HEK293 (cell line): ENCODE results near the gene CYP4V2.
A peak's percentile ranks its signal among the peaks of the same experiment; 100 is the strongest.

Experiments
- BCL11B ChIP-seq: fragments of 450-650 bp; formaldehyde crosslinking; IDR thresholded peaks from 2 replicates; pipeline ENCODE4 v1.5.1; 2016; ENCODE audit warnings: low read depth, missing biosample characterization, missing genetic modification characterization
- BCL6B ChIP-seq: fragments of 450-650 bp; formaldehyde crosslinking; IDR thresholded peaks from 2 replicates; pipeline ENCODE4 v1.5.1; 2017; ENCODE audit warnings: missing biosample characterization, missing genetic modification characterization
- GLI2 ChIP-seq: fragments of 450-650 bp; formaldehyde crosslinking; IDR thresholded peaks from 2 replicates; pipeline ENCODE4; 2017; ENCODE audit warnings: missing biosample characterization, missing genetic modification characterization, low read depth, borderline replicate concordance
- HOXC10 ChIP-seq: sonication (generic); formaldehyde crosslinking; IDR thresholded peaks from 2 replicates; pipeline ENCODE4 v1.8.1; 2023; ENCODE audit warnings: mild to moderate bottlenecking, missing genetic modification reagents
- PATZ1 ChIP-seq: fragments of 450-650 bp; formaldehyde crosslinking; IDR thresholded peaks from 2 replicates; pipeline ENCODE4 v1.5.1; 2016; ENCODE audit warnings: missing biosample characterization, missing genetic modification characterization
- PRDM10 ChIP-seq: fragments of 450-650 bp; formaldehyde crosslinking; IDR thresholded peaks from 2 replicates; pipeline ENCODE4 v1.5.1; 2016; ENCODE audit warnings: missing biosample characterization, missing genetic modification characterization
- REPIN1 ChIP-seq: fragments of 450-650 bp; formaldehyde crosslinking; IDR thresholded peaks from 2 replicates; pipeline ENCODE4 v1.5.1; 2017; ENCODE audit warnings: missing biosample characterization, missing genetic modification characterization, low read depth
- SALL2 ChIP-seq: fragments of 450-650 bp; formaldehyde crosslinking; IDR thresholded peaks from 2 replicates; pipeline ENCODE4 v1.5.0; 2017; ENCODE audit warnings: missing biosample characterization, mild to moderate bottlenecking, missing genetic modification characterization, borderline replicate concordance
- ZBTB44 ChIP-seq: fragments of 450-650 bp; IDR thresholded peaks from 2 replicates; pipeline ENCODE4 v1.5.1; 2018; ENCODE audit warnings: missing biosample characterization, mild to moderate bottlenecking, missing genetic modification characterization
- ZBTB8A ChIP-seq: fragments of 450-650 bp; formaldehyde crosslinking; IDR thresholded peaks from 2 replicates; pipeline ENCODE4 v1.5.1; 2016; ENCODE audit warnings: missing biosample characterization, missing genetic modification characterization
- ZNF184 ChIP-seq: fragments of 450-650 bp; IDR thresholded peaks from 2 replicates; pipeline ENCODE4 v1.5.1; 2018; ENCODE audit warnings: missing biosample characterization, mild to moderate bottlenecking, missing genetic modification characterization
- ZNF24 ChIP-seq: fragments of 450-650 bp; formaldehyde crosslinking; IDR thresholded peaks from 2 replicates; pipeline ENCODE4 v1.5.1; 2016; ENCODE audit warnings: missing biosample characterization, missing genetic modification characterization
- ZNF394 ChIP-seq: fragments of 450-650 bp; formaldehyde crosslinking; IDR thresholded peaks from 2 replicates; pipeline ENCODE4 v1.5.1; 2016; ENCODE audit warnings: missing biosample characterization, missing genetic modification characterization, mild to moderate bottlenecking, moderate library complexity, borderline replicate concordance
- ZNF416 ChIP-seq: fragments of 450-650 bp; formaldehyde crosslinking; IDR thresholded peaks from 2 replicates; pipeline ENCODE4 v1.5.1; 2016; ENCODE audit warnings: missing biosample characterization, missing genetic modification characterization
- ZNF426 ChIP-seq: fragments of 450-650 bp; formaldehyde crosslinking; IDR thresholded peaks from 2 replicates; pipeline ENCODE4 v1.5.1; 2017; ENCODE audit warnings: missing biosample characterization, missing genetic modification characterization, mild to moderate bottlenecking, inconsistent platforms, moderate library complexity
- ZNF449 ChIP-seq: fragments of 450-650 bp; formaldehyde crosslinking; IDR thresholded peaks from 2 replicates; pipeline ENCODE4 v1.5.1; 2017; ENCODE audit warnings: missing biosample characterization, mild to moderate bottlenecking, missing genetic modification characterization, moderate library complexity
- ZNF513 ChIP-seq: fragments of 450-650 bp; IDR thresholded peaks from 2 replicates; pipeline ENCODE4 v1.5.1; 2018; ENCODE audit warnings: missing biosample characterization, missing genetic modification characterization
- ZNF555 ChIP-seq: fragments of 450-650 bp; formaldehyde crosslinking; conservative IDR thresholded peaks from 2 replicates; pipeline ENCODE4 v1.5.1; 2017; ENCODE audit warnings: missing biosample characterization, mild to moderate bottlenecking, missing genetic modification characterization, inconsistent platforms
- ZNF623 ChIP-seq: fragments of 450-650 bp; formaldehyde crosslinking; IDR thresholded peaks from 2 replicates; pipeline ENCODE4 v1.5.1; 2016; ENCODE audit warnings: missing biosample characterization, missing genetic modification characterization
- ZNF626 ChIP-seq: fragments of 450-650 bp; sonication (Bioruptor Pico); formaldehyde crosslinking; IDR thresholded peaks from 2 replicates; pipeline ENCODE4 v1.5.1; 2018; ENCODE audit warnings: missing biosample characterization, missing genetic modification characterization, inconsistent platforms
- ZNF658 ChIP-seq: fragments of 450-650 bp; formaldehyde crosslinking; IDR thresholded peaks from 2 replicates; pipeline ENCODE4; 2016; ENCODE audit warnings: missing biosample characterization, missing genetic modification characterization
- ZNF768 ChIP-seq: fragments of 450-650 bp; formaldehyde crosslinking; IDR thresholded peaks from 2 replicates; pipeline ENCODE4 v1.5.1; 2018; ENCODE audit warnings: missing biosample characterization, mild to moderate bottlenecking, missing genetic modification characterization
- ZNF792 ChIP-seq: fragments of 450-650 bp; formaldehyde crosslinking; IDR thresholded peaks from 2 replicates; pipeline ENCODE4 v1.5.1; 2016; ENCODE audit warnings: missing biosample characterization, missing genetic modification characterization
- ZSCAN30 ChIP-seq: fragments of 450-650 bp; IDR thresholded peaks from 2 replicates; pipeline ENCODE4 v1.5.1; 2018; ENCODE audit warnings: missing biosample characterization, mild to moderate bottlenecking, missing genetic modification characterization, moderate library complexity
- ZSCAN5A ChIP-seq: fragments of 450-650 bp; formaldehyde crosslinking; IDR thresholded peaks from 2 replicates; pipeline ENCODE4 v1.5.1; 2016; ENCODE audit warnings: missing biosample characterization, missing genetic modification characterization

Gene CYP4V2

GRCh38 chr4:186191200-186192065 is at the start of gene CYP4V2 (continued):
- TF ChIP-seq ZNF626 (tag by site-specific recombination), result no peak
- no peak for TF ChIP-seq BCL6B (tag by site-specific recombination)
- no peak for TF ChIP-seq ZNF768 (tag by site-specific recombination)
- TF ChIP-seq ZBTB44, result no peak
- TF ChIP-seq ZNF513 (tag by site-specific recombination), result no peak
- peak; percentile 43; the same call in 1 of the 2 replicates for TF ChIP-seq ZNF394 (tag by site-specific recombination)
- TF ChIP-seq ZSCAN5A (tag by site-specific recombination), result 0 out of 2 replicates have a peak, but pooled peaks have one; percentile 28
- no peak for TF ChIP-seq ZNF658 (tag by site-specific recombination)
- TF ChIP-seq ZBTB8A (tag by site-specific recombination), result peak; percentile 98
- TF ChIP-seq ZSCAN30 (tag by site-specific recombination), result peak; percentile 83
- TF ChIP-seq PATZ1, result peak; percentile 69
- no peak for TF ChIP-seq ZNF623 (tag by site-specific recombination)
- TF ChIP-seq GLI2 (tag by site-specific recombination), result no peak
- no peak for TF ChIP-seq HOXC10 (CRISPR knock-in tag)
- TF ChIP-seq PRDM10 (tag by site-specific recombination), result no peak
- TF ChIP-seq ZNF184 (tag by site-specific recombination), result no peak
- no peak for TF ChIP-seq REPIN1 (tag by site-specific recombination)
- no peak for TF ChIP-seq SALL2 (tag by site-specific recombination)
- TF ChIP-seq BCL11B (tag by site-specific recombination), result 0 out of 2 replicates have a peak, but pooled peaks have one; percentile 52
- no peak for TF ChIP-seq ZNF426 (tag by site-specific recombination)
- TF ChIP-seq ZNF792 (tag by site-specific recombination), result no peak
- no peak for TF ChIP-seq ZNF555 (tag by site-specific recombination)
- TF ChIP-seq ZNF449 (tag by site-specific recombination), result no peak
- TF ChIP-seq ZNF24 (tag by site-specific recombination), result peak; percentile 57; the same call in 1 of the 2 replicates
- no peak for TF ChIP-seq ZNF416 (tag by site-specific recombination)
